Measurements from ENCODE around the gene PCNX3. TPM values are rescaled to one million over a fixed set of nuclear protein-coding genes. Genes with fewer than 3 reads are reported as not detected.

The PCNX3 gene
- total and polyA plus RNA-seq, 3 experiments from 2014 or later: 8.5 to 53.1 (median 46.4) TPM

DNA sequence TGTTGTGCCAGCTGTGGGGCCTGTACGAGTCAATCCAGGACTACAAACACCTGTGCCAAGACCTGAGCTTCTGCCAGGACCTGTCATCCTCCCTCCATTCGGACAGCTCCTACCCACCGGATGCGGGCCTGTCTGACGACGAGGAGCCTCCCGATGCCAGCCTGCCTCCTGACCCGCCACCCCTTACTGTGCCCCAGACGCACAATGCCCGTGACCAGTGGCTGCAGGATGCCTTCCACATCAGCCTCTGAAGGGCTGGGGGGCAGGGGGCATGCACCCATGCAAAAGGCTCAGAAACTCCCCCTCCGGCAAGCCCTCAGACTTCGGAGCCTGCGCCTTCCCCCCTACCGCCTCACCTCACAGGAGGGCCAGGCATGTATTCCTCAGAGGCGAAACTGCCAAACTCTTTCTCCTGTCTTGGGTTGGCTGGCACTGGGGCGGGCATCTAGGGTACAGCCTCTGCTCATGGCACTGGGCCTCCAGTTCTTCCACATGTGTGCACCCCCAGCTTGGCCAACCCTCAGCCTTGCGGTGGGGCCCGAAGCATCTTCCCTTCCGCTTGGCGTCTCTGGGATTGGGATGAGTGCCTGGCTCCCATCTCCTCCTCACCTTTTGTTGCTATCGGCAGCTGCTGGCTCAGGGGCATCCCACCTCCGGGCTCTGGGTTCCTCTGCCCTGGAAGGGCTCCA, 42.0 kb upstream of the PCNX3 start:
- peaks cover 64 to 85% (median 72%) of the 10 kb centered on the region in 3 donors for H3K4me1 Mint-ChIP-seq
- no peaks in the 10 kb centered on the region for H3K36me3 ChIP-seq (ENCODE audit: insufficient read depth, low read length)
- CTCF ChIA-PET: interaction anchor here (1.1 to 5.5 kb wide), 8 partner anchors 9 to 37 kb away, joined by 3 to 78 read pairs (median 10); no protein-coding TSS in a partner anchor
- H3K27me3 Mint-ChIP-seq: peaks cover 0 to 1% of the 10 kb centered on the region in 2 donors
- H3K9me3 ChIP-seq (ENCODE audit: low read length): no peaks in the 10 kb centered on the region
- peak overlapping the region; percentile 87 to 99 (median 94) for H3K4me3 Mint-ChIP-seq
- peaks cover 0 to 38% (median 6%) of the 10 kb centered on the region in 3 donors for H3K36me3 Mint-ChIP-seq
- DNase-seq: no peak
- no peaks in the 10 kb centered on the region for H3K27me3 ChIP-seq (ENCODE audit: insufficient read depth, low read length, poor library complexity, severe bottlenecking)
- peak overlapping the region; percentile 62 for H3K27ac ChIP-seq (ENCODE audit: low read depth, low read length)
- peaks cover 0 to 2% (median 0%) of the 10 kb centered on the region in 5 donors for H3K9me3 Mint-ChIP-seq
- peak overlapping the region; percentile 82 to 100 (median 94) for H3K27ac Mint-ChIP-seq
- POLR2A ChIA-PET: interaction anchor here (0.9 to 4.3 kb wide), 5 partner anchors 14 to 41 kb away, joined by 3 to 34 read pairs (median 4); partner anchors contain the start of genes LTBP3, MAP3K11 and PCNX3
- H3K4me1 ChIP-seq (ENCODE audit: insufficient read depth, low read length): peaks cover 68% of the 10 kb centered on the region
- H3K4me3 ChIP-seq (ENCODE audit: low read length): peak overlapping the region; percentile 72

DNA sequence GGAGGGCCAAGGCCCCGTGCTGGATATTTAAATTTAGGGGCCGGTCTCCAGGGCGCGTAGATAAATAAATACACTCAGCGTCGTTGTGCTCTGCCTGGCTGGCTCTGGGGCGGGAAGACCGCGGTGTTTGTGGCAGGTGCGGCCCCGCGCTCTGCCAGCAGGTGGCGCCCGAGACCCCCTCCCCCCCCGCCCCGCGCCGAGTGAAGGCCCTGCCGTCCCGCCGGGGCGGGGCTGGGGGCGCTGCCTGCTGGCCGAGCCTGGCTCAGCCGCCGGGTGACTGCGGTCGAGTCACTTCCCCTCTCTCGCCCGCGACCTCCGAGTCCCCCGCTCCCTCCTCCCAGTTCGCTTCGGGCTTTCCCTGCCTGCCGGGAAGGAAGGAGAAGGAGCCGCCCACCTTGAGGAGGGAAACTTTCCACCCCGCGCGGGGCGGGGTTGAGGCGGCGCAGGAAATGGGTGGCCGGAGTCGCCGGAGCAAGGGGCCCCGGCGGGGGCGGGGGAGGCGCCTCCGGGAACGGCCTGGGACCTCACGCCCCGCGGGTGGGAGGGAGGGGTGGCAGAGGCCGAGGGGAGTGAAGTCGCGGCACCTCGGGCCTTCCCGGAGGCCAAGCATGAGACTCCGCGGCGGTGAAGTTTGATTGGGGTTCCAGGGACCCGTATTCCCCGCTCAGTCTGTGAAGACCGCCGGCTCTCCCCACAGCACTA, 41.3 kb upstream of the PCNX3 start:
- ChIA-PET CTCF (interaction anchor here (1.0 to 6.5 kb wide), 9 partner anchors 14 to 41 kb away, joined by 3 to 78 read pairs (median 35); partner anchors contain the start of gene PCNX3), POLR2A (interaction anchor here (1.0 to 2.3 kb wide), 3 partner anchors 16 to 41 kb away, joined by 3 to 9 read pairs (median 7); partner anchors contain the start of genes LTBP3 and PCNX3)
- Mint-ChIP-seq H3K36me3 (peaks cover 0 to 40% (median 6%) of the 10 kb centered on the region in 3 donors), H3K9me3 (peaks cover 0 to 2% (median 0%) of the 10 kb centered on the region in 5 donors), H3K4me3 (peak overlapping the region; percentile 91 to 99 (median 96)), H3K4me1 (peaks cover 60 to 80% (median 67%) of the 10 kb centered on the region in 3 donors), H3K27ac (peak overlapping the region; percentile 95 to 100 (median 98)), H3K27me3 (peaks cover 0 to 1% of the 10 kb centered on the region in 2 donors)
- Histone ChIP-seq H3K27ac (ENCODE audit: low read depth, low read length) (peak overlapping the region; percentile 76), H3K4me3 (ENCODE audit: low read length) (peak overlapping the region; percentile 87), H3K36me3 (ENCODE audit: insufficient read depth, low read length) (no peaks in the 10 kb centered on the region), H3K4me1 (ENCODE audit: insufficient read depth, low read length) (peaks cover 64% of the 10 kb centered on the region), H3K27me3 (ENCODE audit: insufficient read depth, low read length, poor library complexity, severe bottlenecking) (no peaks in the 10 kb centered on the region), H3K9me3 (ENCODE audit: low read length) (no peaks in the 10 kb centered on the region)
- peak; percentile 80 to 91 (median 85) for DNase-seq

DNA sequence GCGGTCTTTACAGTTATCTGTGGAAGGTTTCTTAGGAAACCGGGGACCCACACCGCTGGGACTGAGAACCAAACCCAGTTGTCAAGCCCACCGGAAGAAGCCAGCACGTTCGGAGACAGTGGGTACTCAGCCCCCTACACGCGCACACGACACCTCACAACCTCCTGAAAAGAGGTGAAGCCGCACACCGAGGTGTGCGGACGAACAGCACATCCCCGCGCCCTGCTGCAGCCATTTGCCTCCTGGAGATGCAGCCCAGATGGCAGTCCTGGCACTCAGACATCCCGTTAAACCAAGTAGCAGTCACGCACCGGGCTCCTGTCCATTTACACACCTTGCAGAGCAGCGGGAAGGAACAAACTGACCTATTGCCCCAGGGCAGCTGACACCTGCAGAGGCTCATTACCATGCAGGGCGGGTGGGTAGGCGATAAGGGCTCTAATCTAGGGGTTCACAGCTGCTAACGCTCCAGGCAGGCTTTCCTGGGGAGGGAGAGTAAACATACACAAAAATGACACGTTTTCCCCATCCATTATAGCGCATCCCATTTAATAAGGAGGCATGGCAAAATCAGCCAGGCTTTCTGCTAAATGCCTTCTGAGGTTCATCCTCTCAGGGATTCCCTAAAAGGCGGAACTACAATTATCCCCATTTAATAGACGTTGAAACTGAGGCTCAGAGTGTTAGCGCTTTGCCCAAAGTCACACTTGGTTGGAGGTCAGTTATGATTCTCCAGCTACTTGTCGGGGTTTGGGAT, 40.6 kb upstream of the PCNX3 start:
- peaks cover 0 to 2% (median 0%) of the 10 kb centered on the region in 5 donors for H3K9me3 Mint-ChIP-seq
- Histone ChIP-seq H3K27ac (ENCODE audit: low read depth, low read length) (peak overlapping the region; percentile 76), H3K36me3 (ENCODE audit: insufficient read depth, low read length) (peaks cover 4% of the 10 kb centered on the region), H3K4me3 (ENCODE audit: low read length) (peak overlapping the region; percentile 87), H3K4me1 (ENCODE audit: insufficient read depth, low read length) (peaks cover 60% of the 10 kb centered on the region), H3K27me3 (ENCODE audit: insufficient read depth, low read length, poor library complexity, severe bottlenecking) (no peaks in the 10 kb centered on the region), H3K9me3 (ENCODE audit: low read length) (no peaks in the 10 kb centered on the region)
- peaks cover 56 to 76% (median 60%) of the 10 kb centered on the region in 3 donors for H3K4me1 Mint-ChIP-seq
- peak in 1 of 5 donors; percentile 28 for DNase-seq
- H3K27ac Mint-ChIP-seq: peak overlapping the region; percentile 95 to 100 (median 98)
- peaks cover 0 to 40% (median 6%) of the 10 kb centered on the region in 3 donors for H3K36me3 Mint-ChIP-seq
- peak overlapping the region; percentile 91 to 99 (median 96) for H3K4me3 Mint-ChIP-seq
- CTCF ChIA-PET: interaction anchor here (0.7 to 6.5 kb wide), 9 partner anchors 9 to 137 kb away, joined by 3 to 66 read pairs (median 4); partner anchors contain the start of genes KAT5 and PCNX3
- H3K27me3 Mint-ChIP-seq: peaks cover 0 to 1% of the 10 kb centered on the region in 2 donors
- POLR2A ChIA-PET: interaction anchor here (0.6 to 3.4 kb wide), 7 partner anchors 12 to 272 kb away, joined by 3 to 32 read pairs (median 7); partner anchors contain the start of gene PCNX3

DNA sequence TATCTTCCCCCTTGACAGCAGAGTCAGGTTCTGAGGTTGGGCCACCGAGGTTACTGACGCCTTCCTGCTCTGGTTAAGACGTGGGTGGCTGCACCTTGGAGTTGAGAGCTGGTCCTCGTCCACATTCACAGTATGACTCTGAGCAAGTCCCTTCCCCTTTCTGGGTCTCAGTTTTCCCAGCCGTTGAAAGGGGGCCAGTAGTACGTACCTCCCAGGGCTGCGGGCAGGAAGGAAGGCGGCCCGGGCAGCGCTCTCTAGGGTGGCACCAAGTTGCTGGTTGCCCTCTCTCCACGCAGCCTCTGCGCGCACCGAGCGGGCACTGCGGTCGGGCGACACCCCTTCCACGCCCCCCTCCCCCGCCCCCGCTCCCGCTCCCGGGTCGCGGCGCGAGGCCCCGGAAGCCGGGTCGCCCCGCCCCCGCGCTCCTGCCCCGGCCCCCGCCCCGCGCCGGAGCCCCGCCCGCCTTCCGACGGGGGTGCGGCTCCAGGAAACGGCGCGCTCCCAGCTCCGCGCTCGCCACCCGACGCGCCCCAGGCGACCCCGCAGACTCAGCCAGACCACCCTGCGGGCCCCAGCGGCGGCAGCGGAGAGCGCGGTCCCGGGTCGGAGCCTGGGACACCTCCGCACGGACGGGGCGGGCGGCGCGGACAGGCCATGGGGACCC, 39.9 kb upstream of the PCNX3 start, which contains the start of gene EHBP1L1:
Gene EHBP1L1 (plus strand): TSS at position 486 of the 664 bp plus-strand sequence. CDS start 250 bp downstream, outside the sequence.
- no peaks in the 10 kb centered on the region for H3K9me3 ChIP-seq (ENCODE audit: low read length)
- CTCF ChIA-PET: interaction anchor here (0.7 to 6.5 kb wide), 11 partner anchors 8 to 136 kb away, joined by 3 to 66 read pairs (median 4); partner anchors contain the start of genes KAT5 and PCNX3
- Mint-ChIP-seq H3K9me3 (peaks cover 0 to 2% (median 0%) of the 10 kb centered on the region in 5 donors), H3K27me3 (peaks cover 0 to 1% of the 10 kb centered on the region in 2 donors), H3K4me1 (peaks cover 54 to 72% (median 54%) of the 10 kb centered on the region in 3 donors), H3K27ac (peak within 1 kb of the TSS; percentile 95 to 100 (median 98)), H3K36me3 (peaks cover 0 to 41% (median 6%) of the 10 kb centered on the region in 3 donors), H3K4me3 (peak within 1 kb of the TSS; percentile 91 to 99 (median 96))
- peak within 1 kb of the TSS; percentile 89 for H3K27ac ChIP-seq (ENCODE audit: low read depth, low read length)
- peak within 1 kb of the TSS; percentile 89 for H3K4me3 ChIP-seq (ENCODE audit: low read length)
- POLR2A ChIA-PET: interaction anchor here (0.6 to 3.4 kb wide), 13 partner anchors 10 to 273 kb away, joined by 3 to 32 read pairs (median 4); partner anchors contain the start of gene PCNX3
- H3K27me3 ChIP-seq (ENCODE audit: insufficient read depth, low read length, poor library complexity, severe bottlenecking): no peaks in the 10 kb centered on the region
- peak; percentile 78 to 87 (median 81) for DNase-seq
- H3K36me3 ChIP-seq (ENCODE audit: insufficient read depth, low read length): peaks cover 11% of the 10 kb centered on the region
- H3K4me1 ChIP-seq (ENCODE audit: insufficient read depth, low read length): peaks cover 60% of the 10 kb centered on the region

DNA sequence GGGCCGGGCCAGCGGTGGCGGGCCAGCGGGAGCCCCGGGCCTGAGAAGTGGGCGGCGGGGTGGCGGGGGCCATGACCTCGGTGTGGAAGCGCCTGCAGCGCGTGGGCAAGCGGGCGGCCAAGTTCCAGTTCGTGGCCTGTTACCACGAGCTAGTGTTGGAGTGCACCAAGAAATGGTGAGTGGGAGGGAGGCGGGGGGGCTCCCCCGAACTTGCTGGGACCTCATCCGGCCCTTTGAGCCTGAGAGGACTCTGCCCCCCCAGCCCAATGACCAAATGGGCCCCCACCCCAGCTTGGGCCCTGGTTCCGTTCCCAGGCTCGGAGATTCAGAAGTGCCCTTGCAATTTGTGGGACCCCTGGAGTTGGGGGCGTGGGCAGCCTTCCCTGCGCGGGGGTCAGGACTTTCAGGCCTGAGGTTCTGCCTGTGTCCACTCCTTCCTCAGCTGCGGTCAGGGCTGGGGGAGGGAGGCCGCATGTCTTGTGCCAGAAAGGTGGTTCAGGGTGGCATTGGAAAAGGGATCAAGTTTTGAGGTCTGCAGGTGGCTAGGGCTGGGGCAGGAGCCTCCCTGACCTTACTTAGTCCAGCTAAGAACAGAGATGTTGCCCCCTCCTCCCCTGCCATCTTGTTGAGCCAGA, 39.2 kb upstream of the PCNX3 start:
- Histone ChIP-seq H3K4me3 (ENCODE audit: low read length) (peak overlapping the region; percentile 89), H3K27me3 (ENCODE audit: insufficient read depth, low read length, poor library complexity, severe bottlenecking) (no peaks in the 10 kb centered on the region), H3K36me3 (ENCODE audit: insufficient read depth, low read length) (peaks cover 16% of the 10 kb centered on the region), H3K9me3 (ENCODE audit: low read length) (no peaks in the 10 kb centered on the region), H3K4me1 (ENCODE audit: insufficient read depth, low read length) (peaks cover 53% of the 10 kb centered on the region), H3K27ac (ENCODE audit: low read depth, low read length) (peak overlapping the region; percentile 89)
- peaks cover 0 to 47% (median 6%) of the 10 kb centered on the region in 3 donors for H3K36me3 Mint-ChIP-seq
- ChIA-PET CTCF (interaction anchor here (1.3 to 6.5 kb wide), 7 partner anchors 11 to 135 kb away, joined by 3 to 66 read pairs (median 5); partner anchors contain the start of gene KAT5), POLR2A (interaction anchor here (0.6 to 3.4 kb wide), 11 partner anchors 10 to 91 kb away, joined by 3 to 32 read pairs (median 6); partner anchors contain the start of gene PCNX3)
- peaks cover 0 to 2% (median 0%) of the 10 kb centered on the region in 5 donors for H3K9me3 Mint-ChIP-seq
- no peak for DNase-seq
- peaks cover 47 to 66% (median 50%) of the 10 kb centered on the region in 3 donors for H3K4me1 Mint-ChIP-seq
- peak overlapping the region; percentile 87 to 99 (median 89) for H3K4me3 Mint-ChIP-seq
- peak overlapping the region; percentile 74 to 96 (median 90) for H3K27ac Mint-ChIP-seq
- peaks cover 0 to 1% of the 10 kb centered on the region in 2 donors for H3K27me3 Mint-ChIP-seq

All from CD8-positive, alpha-beta memory T cell (primary cell).